Mucosa of gallbladder (tissue), 1 donor: ENCODE data around the gene PRDM16. TPM values are rescaled to one million over a fixed set of nuclear protein-coding genes. Genes with fewer than 3 reads are reported as not detected.
A peak's percentile ranks its signal among the peaks of the same experiment; 100 is the strongest.
"Not testable (repeated sequence)": the region's sequence is repeated elsewhere in the genome, so short reads cannot be mapped to it uniquely, and the experiment has no call there.

Experiments used
- DNase-seq: peaks from one replicate; pipeline ENCODE4 v3.0.0-alpha.2; 2020; ENCODE audit warnings: low spot score
- total RNA-seq: library from RNA; stranded (reverse); gene quantifications from one replicate; pipeline ENCODE4 v1.2.1, GENCODE V29; 2021
- donor health status: DM: no; HTN: no; CAD: no.

PRDM16 gene
- total RNA-seq, 1 donor from 2014 or later: 29.3 TPM

- no peak for DNase-seq
Observed at GRCh38 chr1:3162322-3162882, 93.4 kb downstream of the PRDM16 start.

- DNase-seq: no peak
Observed at GRCh38 chr1:3163356-3163755, 94.4 kb downstream of the PRDM16 start.

- DNase-seq: no peak
Observed at GRCh38 chr1:3164671-3165070, 95.7 kb downstream of the PRDM16 start.

- DNase-seq: not testable (repeated sequence)
Observed at GRCh38 chr1:3165189-3165588, 96.2 kb downstream of the PRDM16 start.

- no peak for DNase-seq
Observed at GRCh38 chr1:3166206-3166918, 97.4 kb downstream of the PRDM16 start.

GRCh38 chr1:3167255-3167654, 98.3 kb downstream of the PRDM16 start:
- DNase-seq: no peak

- DNase-seq: no peak
Observed at GRCh38 chr1:3168678-3169077, 99.7 kb downstream of the PRDM16 start.

- DNase-seq: no peak
Observed at GRCh38 chr1:3169665-3170356, 100.8 kb downstream of the PRDM16 start.

- peak; percentile 64 for DNase-seq
Observed at GRCh38 chr1:3170561-3171453, 101.8 kb downstream of the PRDM16 start.

- DNase-seq: no peak
Observed at GRCh38 chr1:3171761-3172160, 102.8 kb downstream of the PRDM16 start.

- no peak for DNase-seq
Observed at GRCh38 chr1:3172431-3173380, 103.7 kb downstream of the PRDM16 start.

GRCh38 chr1:3173381-3173980, 104.5 kb downstream of the PRDM16 start:
- no peak for DNase-seq

- peak; percentile 62 for DNase-seq
Observed at GRCh38 chr1:3174487-3175247, 105.7 kb downstream of the PRDM16 start.

GRCh38 chr1:3175486-3175885, 106.5 kb downstream of the PRDM16 start:
- no peak for DNase-seq

- DNase-seq: no peak
Observed at GRCh38 chr1:3176028-3176427, 107.0 kb downstream of the PRDM16 start.

- no peak for DNase-seq
Observed at GRCh38 chr1:3176820-3177219, 107.8 kb downstream of the PRDM16 start.

GRCh38 chr1:3178279-3178678, 109.3 kb downstream of the PRDM16 start:
- no peak for DNase-seq

GRCh38 chr1:3179471-3179870, 110.5 kb downstream of the PRDM16 start:
- DNase-seq: no peak

- no peak for DNase-seq
Observed at GRCh38 chr1:3180915-3181314, 111.9 kb downstream of the PRDM16 start.

- no peak for DNase-seq
Observed at GRCh38 chr1:3181956-3182355, 113.0 kb downstream of the PRDM16 start.
